ENCODE measurements around the gene PCDHB1. TPM values are rescaled to one million over a fixed set of nuclear protein-coding genes. Genes with fewer than 3 reads are reported as not detected.

PCDHB1 gene, protein sequence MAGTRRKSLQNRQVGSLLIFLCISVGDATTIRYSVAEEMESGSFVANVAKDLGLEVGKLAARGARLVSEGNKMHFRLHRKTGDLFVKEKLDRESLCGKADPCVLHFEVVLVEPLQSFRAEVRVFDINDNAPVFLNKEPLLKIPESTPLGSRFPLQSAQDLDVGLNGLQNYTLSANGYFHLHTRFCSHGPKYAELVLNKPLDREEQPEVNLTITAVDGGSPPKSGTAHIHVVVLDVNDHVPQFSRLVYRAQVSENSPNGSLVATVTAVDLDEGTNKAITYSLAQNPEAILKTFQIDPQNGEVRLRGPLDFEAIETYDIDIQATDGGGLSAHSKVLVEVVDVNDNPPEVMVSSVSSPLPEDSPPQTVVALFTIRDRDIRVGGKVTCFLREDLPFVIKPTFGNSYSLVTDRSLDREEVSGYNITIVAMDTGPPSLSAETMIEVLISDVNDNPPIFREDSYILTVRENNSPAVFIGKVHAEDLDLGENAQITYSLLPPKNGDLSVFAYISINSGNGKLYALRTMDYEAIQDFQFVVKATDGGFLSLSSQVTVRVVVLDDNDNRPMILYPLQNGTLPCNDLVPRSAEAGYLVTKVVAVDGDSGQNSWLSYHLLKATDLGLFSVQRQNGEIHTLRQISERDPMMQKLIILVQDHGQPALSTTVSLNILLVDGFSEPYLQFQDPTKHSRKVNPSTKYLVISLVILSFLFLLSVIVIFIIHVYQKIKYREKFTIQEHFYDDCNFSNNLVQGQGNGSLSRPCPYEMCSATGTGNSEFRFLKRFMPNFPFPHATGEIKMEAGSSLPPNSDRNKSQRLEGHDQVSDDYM
- total RNA-seq = not detected

DNA sequence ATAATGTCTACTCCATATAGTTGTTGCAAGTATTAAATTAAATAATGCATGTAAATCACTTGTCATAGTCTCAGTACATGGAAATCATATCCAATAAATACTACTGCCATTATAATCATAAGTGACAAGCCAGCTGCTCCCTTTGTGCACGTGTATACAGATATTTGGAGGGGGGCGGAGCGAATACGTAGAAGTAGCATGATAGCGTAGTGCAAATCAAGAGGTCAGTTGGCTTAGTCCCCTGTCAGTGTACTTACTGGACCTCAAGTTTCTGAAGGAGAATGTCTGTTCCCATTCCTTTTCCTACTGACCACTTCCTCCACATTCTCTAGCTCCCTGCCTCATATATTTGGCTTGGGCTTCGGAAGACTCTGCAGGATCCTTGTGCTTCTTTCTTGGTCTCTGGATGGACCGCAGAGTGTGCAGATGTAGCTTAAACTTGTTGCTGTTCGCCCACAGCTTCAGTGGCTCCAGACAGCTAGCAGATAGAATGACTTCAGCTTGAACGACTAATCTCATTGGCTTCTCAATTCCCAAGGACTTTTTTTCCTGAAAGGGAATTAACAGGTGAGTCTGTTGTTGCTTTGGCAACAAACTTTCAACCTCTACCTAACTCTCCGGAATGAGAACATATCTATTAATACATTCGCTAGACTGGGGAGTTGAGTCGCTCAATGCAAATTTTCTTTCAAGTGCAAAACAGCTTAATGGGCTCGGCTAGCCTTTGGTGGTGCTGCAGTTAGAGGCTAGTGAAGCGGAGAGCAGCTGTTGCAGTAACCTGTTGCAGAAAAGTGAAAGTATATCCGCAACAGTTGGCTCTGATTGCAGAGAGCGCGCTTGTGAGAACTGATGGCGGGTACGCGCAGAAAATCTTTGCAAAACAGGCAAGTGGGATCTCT, at the start of gene PCDHB1:
Gene PCDHB1, plus strand, starts transcription at position 753 of the 899 bp plus-strand sequence. Its CDS starts 97 bp downstream, at position 850.
- ATAC-seq = peak; percentile 91
- DNase-seq (ENCODE audit: low spot score) = no peak

DNA sequence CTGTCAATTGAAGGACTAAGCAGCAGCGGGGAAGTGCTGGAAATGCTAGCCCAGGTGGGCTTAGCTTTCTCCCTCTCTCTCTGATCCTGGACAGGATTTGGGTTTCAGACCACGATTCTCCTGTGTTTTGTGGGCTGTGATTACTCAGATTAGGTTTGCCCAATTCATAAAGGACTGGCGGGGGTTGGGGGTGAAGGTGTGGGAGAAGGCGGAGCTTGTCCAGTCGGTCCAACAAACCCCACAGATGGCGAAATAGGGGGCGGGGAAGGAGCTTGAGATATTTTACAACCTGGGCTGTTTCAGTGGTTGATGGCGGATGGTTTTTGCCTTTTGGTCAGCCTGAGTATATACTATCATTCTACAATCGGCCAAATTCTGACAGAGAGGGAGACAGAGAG, 49.7 kb upstream of the PCDHB1 start:
- DNase-seq (ENCODE audit: low spot score) = no peak

GRCh38 chr5:141001844-141002604, 49.1 kb upstream of the PCDHB1 start:
- DNase-seq (ENCODE audit: low spot score) = no peak
- peak; percentile 37 for ATAC-seq

More for the DNA sequence above, 49.7 kb upstream of the PCDHB1 start:
- no peak for ATAC-seq

DNA sequence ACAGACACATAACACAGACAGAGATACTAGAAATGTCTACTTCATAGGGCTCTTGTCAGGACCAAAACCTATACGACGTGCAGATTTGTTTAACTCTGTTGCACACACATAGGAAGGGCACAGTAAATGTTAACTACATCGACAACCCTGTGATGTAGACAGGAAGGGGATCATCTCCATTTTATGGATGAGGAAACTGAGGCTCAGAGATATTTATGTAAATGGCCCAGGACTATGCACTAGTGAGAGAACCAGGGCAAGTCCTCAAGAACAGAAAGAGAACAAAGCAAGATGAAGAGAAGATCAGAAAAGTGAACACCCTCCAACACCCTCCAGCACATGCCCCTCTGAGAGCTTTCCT, 48.6 kb upstream of the PCDHB1 start:
- ATAC-seq (no peak), DNase-seq (ENCODE audit: low spot score) (no peak)

DNA sequence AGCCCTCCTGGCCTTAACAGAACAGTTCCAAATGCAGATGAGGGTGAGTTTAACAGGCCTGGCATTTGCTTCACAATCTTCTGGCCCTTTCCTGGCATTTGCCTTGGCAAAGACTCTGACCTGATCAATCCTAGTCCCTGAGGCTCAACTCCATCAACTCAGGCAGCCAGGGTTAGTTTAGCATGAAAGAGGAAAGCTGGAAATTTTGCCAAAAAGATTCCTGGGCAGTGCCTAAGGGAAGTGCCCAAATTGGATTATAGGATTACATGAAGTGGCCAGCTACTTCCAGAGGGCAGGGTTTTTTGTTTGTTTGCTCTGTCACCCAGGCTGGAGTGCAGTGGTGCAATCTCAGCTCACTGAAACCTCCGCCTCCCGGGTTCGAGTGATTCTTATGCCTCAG, 48.1 kb upstream of the PCDHB1 start:
- DNase-seq (ENCODE audit: low spot score) (no peak), ATAC-seq (no peak)

DNA sequence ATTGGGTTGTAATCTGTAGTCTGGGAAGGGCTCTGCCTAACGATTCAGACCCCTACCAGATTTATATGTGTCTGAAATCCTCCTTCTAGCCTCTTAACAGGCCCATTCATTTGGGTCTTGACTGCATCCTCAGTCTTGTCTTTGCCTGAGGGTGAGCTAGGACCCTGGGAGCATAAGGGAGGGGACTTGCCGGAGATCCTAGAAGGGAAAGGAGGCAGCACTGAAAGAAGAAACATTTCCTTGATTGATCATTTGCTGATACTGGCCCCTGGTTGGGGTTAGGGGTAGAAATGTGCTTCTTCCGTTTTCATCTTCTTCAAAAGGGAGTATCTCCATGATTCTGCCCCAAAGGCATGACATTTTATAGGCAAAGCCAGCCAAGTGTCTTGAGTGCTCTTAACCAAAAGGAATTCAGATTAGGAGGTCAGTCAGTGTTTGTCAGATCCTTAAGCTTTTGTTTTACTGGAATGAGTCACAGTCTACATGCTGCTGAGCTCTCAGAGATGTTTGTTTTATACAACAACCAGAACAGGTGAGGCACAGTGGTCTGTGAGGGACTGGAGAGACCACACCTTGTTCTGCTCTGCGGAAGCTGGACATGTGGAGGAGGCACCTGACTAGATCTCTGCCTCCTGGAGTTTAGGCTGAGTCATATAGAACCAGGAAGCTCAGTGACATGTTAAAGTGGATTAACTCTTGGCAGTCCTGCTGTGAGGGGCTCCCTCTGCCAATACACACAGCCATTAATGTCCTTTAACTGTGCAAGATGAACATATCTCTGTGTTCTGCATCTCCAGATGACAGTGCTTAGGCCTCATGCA, 47.2 kb upstream of the PCDHB1 start:
- no peak for DNase-seq (ENCODE audit: low spot score)
- no peak for ATAC-seq

GRCh38 chr5:141007791-141008190, 43.4 kb upstream of the PCDHB1 start:
- DNase-seq (ENCODE audit: low spot score) = no peak

DNA sequence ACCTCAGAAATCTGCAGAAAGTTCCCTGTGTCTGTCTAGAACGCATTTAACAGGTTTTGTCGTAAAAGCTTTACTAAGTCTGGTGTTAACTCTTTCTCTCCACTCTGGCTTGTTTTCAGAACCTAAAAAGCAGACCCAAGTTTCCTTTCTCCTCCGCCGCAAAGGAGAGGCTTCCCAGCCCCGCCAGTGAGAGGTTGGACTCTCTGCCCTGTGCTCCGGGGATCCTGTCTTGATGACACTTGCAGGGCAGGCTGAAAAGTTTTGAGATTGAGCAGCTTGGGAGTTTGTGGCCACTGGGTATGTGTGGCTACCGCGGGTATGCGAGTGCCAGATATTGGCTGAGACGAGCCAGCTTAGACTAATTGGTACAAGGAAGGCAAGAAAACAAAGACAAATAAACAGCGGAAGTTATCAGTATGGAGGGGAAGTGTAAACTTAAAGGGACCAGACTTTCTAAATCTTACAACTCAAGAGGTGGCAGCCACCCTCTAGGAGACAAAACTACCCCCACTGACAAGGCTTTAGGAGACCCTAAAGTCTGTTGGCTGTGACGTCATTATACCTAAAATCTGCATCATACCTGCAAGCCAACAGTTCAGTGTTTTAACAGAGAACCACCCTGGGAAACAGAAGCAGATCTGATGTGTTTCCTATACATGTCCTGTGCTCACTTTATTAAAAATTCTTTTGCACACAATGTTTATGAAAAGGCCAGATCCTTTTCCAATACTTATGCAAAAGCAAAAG, 41.0 kb upstream of the PCDHB1 start:
- no peak for DNase-seq (ENCODE audit: low spot score)
- ATAC-seq = no peak

More at GRCh38 chr5:141007791-141008190, 43.4 kb upstream of the PCDHB1 start:
- ATAC-seq = no peak

DNA sequence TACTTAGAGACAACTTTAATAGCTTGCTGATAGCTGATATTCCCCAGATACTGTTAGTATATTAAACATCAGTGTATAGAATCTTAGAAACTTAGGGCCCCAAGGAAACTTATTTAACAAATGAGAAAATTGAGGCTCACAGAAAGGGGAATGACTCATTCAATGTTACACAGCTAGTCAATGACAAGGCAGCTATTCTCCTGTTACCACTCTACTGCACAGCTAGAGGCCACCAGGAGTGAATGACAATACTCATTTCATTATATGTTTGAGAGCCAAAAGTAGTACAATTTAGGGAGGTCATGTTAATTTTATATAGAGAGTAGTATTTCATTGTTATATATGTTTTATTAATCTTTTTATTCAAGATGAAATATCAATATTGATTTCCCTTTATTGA, 33.2 kb upstream of the PCDHB1 start:
- ATAC-seq (no peak), DNase-seq (ENCODE audit: low spot score) (no peak)

DNA sequence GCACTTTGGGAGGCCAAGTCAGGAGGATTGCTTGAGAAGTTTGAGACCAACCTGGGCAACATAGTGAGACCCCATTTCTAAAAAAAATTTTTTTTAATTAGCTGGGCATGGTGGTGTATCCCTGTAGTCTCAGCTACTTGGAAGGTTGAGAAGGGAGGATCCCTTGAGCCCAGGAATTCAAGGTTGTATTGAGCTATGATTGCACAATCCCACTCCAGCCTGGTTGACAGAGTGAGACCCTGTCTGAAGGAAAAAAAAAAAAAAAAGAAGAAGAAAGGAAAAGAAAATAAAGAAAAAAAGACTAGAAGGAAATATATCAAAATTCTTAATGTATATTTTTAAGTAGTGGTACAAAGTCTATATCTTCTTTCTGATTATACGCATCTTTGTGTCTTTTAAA, 28.8 kb upstream of the PCDHB1 start:
- DNase-seq (ENCODE audit: low spot score) (no peak), ATAC-seq (no peak)

- no peak for ATAC-seq
- DNase-seq (ENCODE audit: low spot score) = no peak
Observed at GRCh38 chr5:141031006-141031405, 20.2 kb upstream of the PCDHB1 start.

GRCh38 chr5:141032626-141033025, 18.5 kb upstream of the PCDHB1 start:
- ATAC-seq (no peak), DNase-seq (ENCODE audit: low spot score) (no peak)

GRCh38 chr5:141039061-141039460, 12.1 kb upstream of the PCDHB1 start:
- DNase-seq (ENCODE audit: low spot score) = no peak
- ATAC-seq = no peak

GRCh38 chr5:141039517-141039916, 11.7 kb upstream of the PCDHB1 start:
- no peak for DNase-seq (ENCODE audit: low spot score)

GRCh38 chr5:141040093-141040770, 10.9 kb upstream of the PCDHB1 start:
- ATAC-seq (peak; percentile 71), DNase-seq (ENCODE audit: low spot score) (peak; percentile 46)

More at GRCh38 chr5:141039517-141039916, 11.7 kb upstream of the PCDHB1 start:
- ATAC-seq = no peak

- DNase-seq (ENCODE audit: low spot score) (peak; percentile 88), ATAC-seq (peak; percentile 99)
Observed at GRCh38 chr5:141040771-141041426, 10.3 kb upstream of the PCDHB1 start.

- no peak for ATAC-seq
- DNase-seq (ENCODE audit: low spot score) = no peak
Observed at GRCh38 chr5:141041427-141041785, 9.8 kb upstream of the PCDHB1 start.

DNA sequence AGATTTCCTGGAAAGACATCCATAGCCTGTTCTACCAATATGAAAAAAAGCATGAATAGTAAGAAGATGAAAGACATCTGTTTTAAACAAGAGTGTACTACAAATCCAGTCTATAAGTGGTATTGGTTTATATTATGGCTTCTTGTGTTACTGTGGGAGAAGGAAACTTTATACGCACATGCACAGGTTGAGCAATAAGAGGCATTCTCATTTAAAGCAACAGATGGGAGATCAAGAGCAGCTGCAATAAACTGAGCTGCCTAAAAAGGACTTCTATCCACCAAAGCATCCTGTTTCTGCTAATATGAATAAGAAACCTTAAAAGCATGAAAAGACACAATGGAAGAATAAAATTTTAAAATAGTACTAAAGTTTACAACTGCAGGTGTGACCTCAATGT, 8.6 kb upstream of the PCDHB1 start:
- no peak for DNase-seq (ENCODE audit: low spot score)
- ATAC-seq = no peak
